ENCODE measurements around the gene MAB21L1. TPM values are rescaled to one million over a fixed set of nuclear protein-coding genes. Genes with fewer than 3 reads are reported as not detected.

The MAB21L1 gene
- total and polyA plus RNA-seq, 12 donors: 0.06 to 7.0 (median 2.3) TPM; not detected in 1

- H3K27me3 ChIP-seq: no peaks in the 10 kb centered on the region
- H3K4me1 ChIP-seq (replicated peaks in 1 of 2): peaks cover 0 to 8% of the 10 kb centered on the region in 2 donors
- H3K27ac ChIP-seq: no peak overlapping the region
- H3K4me3 ChIP-seq: no peak overlapping the region
- intact Hi-C loops (cut with DNase I): no loop called here
- H3K36me3 ChIP-seq (replicated peaks in 1 of 2): no peaks in the 10 kb centered on the region
- no peak for TF ChIP-seq CTCF (IDR thresholded peaks at IDR 0.05)
- no peak for TF ChIP-seq POLR2A (IDR thresholded peaks at IDR 0.05)
- no peak for DNase-seq
- no peaks in the 10 kb centered on the region for H3K9me3 ChIP-seq (replicated peaks in 1 of 3)
Measured at GRCh38 chr13:35498231-35498630, 21.7 kb upstream of the MAB21L1 start.

GRCh38 chr13:35496761-35497386, 20.4 kb upstream of the MAB21L1 start:
- Histone ChIP-seq H3K9me3 (replicated peaks in 1 of 3) (no peaks in the 10 kb centered on the region), H3K36me3 (replicated peaks in 1 of 2) (no peaks in the 10 kb centered on the region), H3K4me3 (no peak overlapping the region), H3K4me1 (replicated peaks in 1 of 2) (peaks cover 0 to 8% of the 10 kb centered on the region in 2 donors), H3K27me3 (no peaks in the 10 kb centered on the region), H3K27ac (no peak overlapping the region)
- no peak for DNase-seq
- TF ChIP-seq CTCF (IDR thresholded peaks at IDR 0.05): no peak
- no peak for TF ChIP-seq POLR2A (IDR thresholded peaks at IDR 0.05)
- 82 to 93% (median 84%) methylated on average over 2 of the region's 2 CpGs for WGBS, 4 donors
- intact Hi-C loops (cut with DNase I): no loop called here

- Histone ChIP-seq H3K27ac (no peak overlapping the region), H3K36me3 (replicated peaks in 1 of 2) (no peaks in the 10 kb centered on the region), H3K9me3 (replicated peaks in 1 of 3) (no peaks in the 10 kb centered on the region), H3K4me3 (no peak overlapping the region), H3K4me1 (replicated peaks in 1 of 2) (peaks cover 0 to 8% of the 10 kb centered on the region in 2 donors), H3K27me3 (no peaks in the 10 kb centered on the region)
- TF ChIP-seq POLR2A (IDR thresholded peaks at IDR 0.05) (no peak), CTCF (IDR thresholded peaks at IDR 0.05) (no peak)
- no peak for DNase-seq
- WGBS, 4 donors: 66 to 79% (median 73%) methylated on average over 1 of the region's 1 CpG
- intact Hi-C loops (cut with DNase I): no loop called here
Measured at GRCh38 chr13:35496006-35496405, 19.5 kb upstream of the MAB21L1 start.

- Histone ChIP-seq H3K4me3 (no peak overlapping the region), H3K9me3 (replicated peaks in 1 of 3) (no peaks in the 10 kb centered on the region), H3K4me1 (replicated peaks in 1 of 2) (no peaks in the 10 kb centered on the region), H3K27me3 (no peaks in the 10 kb centered on the region), H3K36me3 (replicated peaks in 1 of 2) (no peaks in the 10 kb centered on the region), H3K27ac (no peak overlapping the region)
- TF ChIP-seq CTCF (IDR thresholded peaks at IDR 0.05): no peak
- TF ChIP-seq POLR2A (IDR thresholded peaks at IDR 0.05): no peak
- WGBS, 4 donors: 81 to 90% (median 86%) methylated on average over 4 of the region's 4 CpGs
- intact Hi-C loops (cut with DNase I): no loop called here
- no peak for DNase-seq
Measured at GRCh38 chr13:35489050-35489449, 12.6 kb upstream of the MAB21L1 start.

Data from adrenal gland (tissue), 12 donors.